C4-2B (cell line): ENCODE data around the gene MAML3.

ENCODE experiments used
- H3K27ac ChIP-seq: fragments of 450-650 bp; 2 replicates; pipeline ENCODE4 v1.5.1; 2017
- ZFX ChIP-seq: fragments of 450-650 bp; IDR thresholded peaks from 2 replicates; pipeline ENCODE4 v1.6.1; 2017
- TF ChIP-seq, protein P1 (sequence below): fragments of 450-650 bp; conservative IDR thresholded peaks from 2 replicates; pipeline ENCODE4 v1.5.1; 2017; ENCODE audit warnings: mild to moderate bottlenecking

Gene MAML3

DNA sequence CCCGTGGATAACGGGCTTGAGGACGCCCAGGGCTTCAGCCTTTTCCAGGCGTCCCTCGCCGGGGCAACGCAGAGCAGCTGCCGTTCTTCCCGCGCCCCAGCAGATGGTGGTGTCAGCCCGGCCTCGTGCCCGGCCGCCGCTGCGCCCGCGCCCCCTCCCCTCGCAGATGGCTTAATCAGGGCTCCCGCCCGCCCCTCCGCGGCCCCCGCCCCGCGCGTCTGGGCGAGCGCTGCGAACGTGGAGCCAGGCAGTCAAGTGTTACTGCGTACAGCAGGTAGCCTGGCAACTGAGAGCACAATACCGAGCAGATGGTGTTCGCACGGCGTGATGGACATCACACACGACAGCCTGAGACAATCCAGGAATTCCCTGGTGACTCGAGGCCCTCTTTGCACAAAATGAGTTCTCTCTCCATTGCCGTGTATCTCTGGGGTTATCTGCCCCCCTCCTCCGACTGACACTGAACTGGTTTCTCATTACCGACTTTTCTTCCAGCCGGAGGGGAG is 419.1 kb downstream of the MAML3 start:
- H3K27ac ChIP-seq: peak overlapping the region; percentile 35
- TF ChIP-seq ZFX: no peak
- TF ChIP-seq, protein P1, sequence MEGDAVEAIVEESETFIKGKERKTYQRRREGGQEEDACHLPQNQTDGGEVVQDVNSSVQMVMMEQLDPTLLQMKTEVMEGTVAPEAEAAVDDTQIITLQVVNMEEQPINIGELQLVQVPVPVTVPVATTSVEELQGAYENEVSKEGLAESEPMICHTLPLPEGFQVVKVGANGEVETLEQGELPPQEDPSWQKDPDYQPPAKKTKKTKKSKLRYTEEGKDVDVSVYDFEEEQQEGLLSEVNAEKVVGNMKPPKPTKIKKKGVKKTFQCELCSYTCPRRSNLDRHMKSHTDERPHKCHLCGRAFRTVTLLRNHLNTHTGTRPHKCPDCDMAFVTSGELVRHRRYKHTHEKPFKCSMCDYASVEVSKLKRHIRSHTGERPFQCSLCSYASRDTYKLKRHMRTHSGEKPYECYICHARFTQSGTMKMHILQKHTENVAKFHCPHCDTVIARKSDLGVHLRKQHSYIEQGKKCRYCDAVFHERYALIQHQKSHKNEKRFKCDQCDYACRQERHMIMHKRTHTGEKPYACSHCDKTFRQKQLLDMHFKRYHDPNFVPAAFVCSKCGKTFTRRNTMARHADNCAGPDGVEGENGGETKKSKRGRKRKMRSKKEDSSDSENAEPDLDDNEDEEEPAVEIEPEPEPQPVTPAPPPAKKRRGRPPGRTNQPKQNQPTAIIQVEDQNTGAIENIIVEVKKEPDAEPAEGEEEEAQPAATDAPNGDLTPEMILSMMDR: peak; percentile 88

DNA sequence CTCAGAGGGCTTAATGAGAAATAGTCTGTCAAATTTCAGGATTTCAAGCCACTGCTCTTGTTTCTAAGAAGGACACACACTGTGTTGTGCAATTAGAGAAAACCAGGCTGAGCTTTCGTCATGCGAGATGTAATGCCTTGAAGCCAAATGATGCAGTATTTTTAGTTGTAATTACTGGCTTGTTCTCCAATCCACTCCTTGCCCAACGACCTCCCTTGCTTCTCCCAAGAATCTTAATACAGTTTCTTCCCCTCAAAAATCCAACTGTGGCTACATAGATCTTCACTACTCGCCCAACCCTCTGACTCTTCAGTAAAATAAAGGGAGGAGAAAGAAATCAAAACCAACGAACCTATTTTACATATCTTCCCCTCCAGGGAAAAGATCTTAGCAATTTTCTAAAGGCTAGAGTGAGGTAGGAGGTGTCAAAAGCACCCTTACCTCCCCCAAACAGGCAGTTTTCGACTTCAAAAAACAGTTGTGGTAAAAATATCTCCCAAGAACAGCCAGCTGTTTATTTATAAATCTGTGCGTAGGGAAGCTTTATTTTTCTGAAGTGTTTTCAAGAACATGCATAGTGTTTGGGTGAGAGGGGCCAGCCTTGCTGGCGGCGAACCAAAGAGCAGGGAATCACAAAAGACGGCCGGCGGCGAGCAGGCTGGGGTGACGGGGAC is 419.6 kb downstream of the MAML3 start:
- peak overlapping the region; percentile 35; the same call in 1 of the 2 replicates for H3K27ac ChIP-seq
- TF ChIP-seq ZFX: no peak
- TF ChIP-seq, protein P1: no peak

DNA sequence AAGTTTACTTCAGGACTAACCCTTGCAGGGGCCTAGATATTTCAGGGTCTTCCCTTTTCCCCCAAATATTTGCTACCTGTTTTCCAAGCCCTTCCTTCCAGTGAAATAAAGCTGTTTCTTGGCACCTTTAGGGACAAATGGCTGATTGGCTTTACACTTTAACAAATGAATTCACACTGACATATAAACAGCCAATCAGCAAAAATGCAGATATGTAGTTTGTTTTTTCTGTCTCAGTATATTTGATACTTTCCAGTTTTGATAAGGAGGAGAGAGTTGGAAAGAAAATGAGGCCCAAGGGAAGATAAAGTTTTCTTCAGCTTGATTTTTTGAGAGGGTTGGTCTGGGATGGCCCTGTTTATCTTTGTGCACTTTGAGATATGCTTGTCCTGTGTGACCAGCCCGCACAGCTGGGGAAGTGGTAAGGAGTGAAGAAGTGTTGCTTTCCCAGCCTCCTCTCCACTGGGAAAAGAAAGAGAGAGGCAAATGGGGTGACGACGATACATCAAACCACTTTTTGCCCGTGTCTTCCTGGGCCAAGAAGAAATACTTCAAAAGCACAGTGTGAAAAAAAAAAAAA is 420.9 kb downstream of the MAML3 start:
- TF ChIP-seq, protein P1: no peak
- TF ChIP-seq ZFX: no peak
- H3K27ac ChIP-seq: no peak overlapping the region

DNA sequence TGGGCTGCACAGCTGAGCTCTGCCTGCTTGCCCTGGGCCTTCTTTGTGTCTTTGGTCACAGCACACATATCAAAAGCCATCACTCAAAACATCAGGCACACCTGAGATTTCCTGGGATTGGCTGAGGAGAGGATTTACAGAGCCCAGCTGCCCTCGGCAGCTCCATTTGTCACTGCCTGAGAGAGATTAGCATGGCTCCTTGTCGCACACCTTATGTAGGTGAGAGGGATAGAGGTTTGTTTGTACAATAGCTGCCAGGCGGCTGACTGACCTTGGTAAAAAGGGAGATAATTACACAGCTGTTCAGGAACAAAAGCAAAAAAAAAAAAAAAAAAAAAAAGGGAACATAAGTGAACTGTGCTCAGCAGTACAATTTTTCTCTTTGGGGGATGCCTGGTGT is 425.1 kb downstream of the MAML3 start:
- TF ChIP-seq, protein P1: no peak
- no peak for TF ChIP-seq ZFX
- no peak overlapping the region for H3K27ac ChIP-seq

DNA sequence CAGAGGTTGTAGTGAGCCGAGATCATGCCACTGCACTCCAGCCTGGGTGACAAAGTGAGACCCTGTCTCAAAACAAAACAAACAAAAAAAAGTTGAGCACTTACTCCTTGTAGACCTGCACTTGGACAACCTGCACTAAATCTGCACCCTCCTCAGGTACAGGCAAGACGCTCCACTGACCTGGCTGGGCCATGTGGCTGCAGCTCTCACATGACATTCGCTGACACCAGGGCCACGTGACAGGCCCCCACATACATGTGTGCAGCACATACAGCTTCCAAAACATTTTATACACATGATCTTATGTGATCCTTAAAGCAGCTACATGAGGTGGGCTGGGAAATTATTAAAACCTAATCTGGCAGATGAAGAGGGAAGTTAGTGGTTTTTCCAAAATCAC is 425.8 kb downstream of the MAML3 start:
- no peak overlapping the region for H3K27ac ChIP-seq
- TF ChIP-seq ZFX: no peak
- TF ChIP-seq, protein P1: no peak

DNA sequence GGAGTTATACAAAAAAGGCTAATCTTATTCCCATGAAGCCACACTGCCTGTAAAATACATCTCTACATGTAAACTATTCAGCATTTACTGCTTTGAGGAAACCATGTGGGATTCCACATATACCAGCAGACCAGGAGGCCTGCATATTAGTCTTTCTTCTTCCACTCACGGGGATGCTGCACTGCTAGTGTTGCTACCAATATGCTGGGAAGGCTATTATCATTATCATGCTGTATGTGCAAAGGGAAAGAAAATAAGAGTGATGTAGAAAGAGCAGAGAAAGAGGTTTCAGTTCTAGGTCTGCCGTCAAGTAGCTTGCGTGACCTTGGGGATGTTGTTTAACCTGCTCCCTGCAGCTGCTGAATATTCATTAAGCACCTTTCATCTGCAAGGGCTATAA is 427.4 kb downstream of the MAML3 start:
- H3K27ac ChIP-seq: no peak overlapping the region
- TF ChIP-seq, protein P1: no peak
- no peak for TF ChIP-seq ZFX

DNA sequence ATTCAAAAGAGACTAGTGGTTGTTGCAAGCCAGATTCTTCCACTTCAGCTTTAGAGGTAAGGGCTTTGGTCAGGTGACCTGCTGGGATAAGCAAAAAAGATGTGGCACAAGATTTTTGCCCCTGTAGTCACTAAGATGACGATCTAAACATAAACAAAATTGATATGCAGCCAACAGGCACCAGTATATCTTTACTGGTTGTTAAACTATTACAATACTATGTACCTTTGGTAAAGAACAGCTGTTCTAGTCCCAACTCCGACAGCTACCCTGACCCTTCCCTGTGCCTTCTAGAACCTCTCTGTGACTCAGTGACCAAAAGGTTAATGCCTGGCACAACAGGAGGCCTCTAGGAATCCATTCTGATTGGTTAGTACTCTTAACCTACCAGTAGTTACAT is 428.7 kb downstream of the MAML3 start:
- no peak for TF ChIP-seq ZFX
- TF ChIP-seq, protein P1: no peak
- H3K27ac ChIP-seq: no peak overlapping the region
